Right lobe of liver (tissue), 4 donors: ENCODE data around the gene CTAG2.

Experiments
- CTCF ChIP-seq, 4 donors: fragments of 200-600 bp in 3 of 4; fragments of 450-650 bp in 1 of 4; IDR thresholded peaks; one replicate each; pipeline versions ENCODE4 v1.5.1 to v1.8.0; 2016 to 2022; ENCODE audit warnings: antibody characterized with exemption in 4 of 4, mild to moderate bottlenecking in 2 of 4
- POLR2A ChIP-seq: fragments of 450-650 bp; IDR thresholded peaks from one replicate; pipeline ENCODE4 v1.6.1; 2017; ENCODE audit warnings: antibody characterized with exemption, mild to moderate bottlenecking
- donor health status: DM: no; HTN: no; CAD: no.
- donor health status: DM: no; HTN: no; CAD: no.
- donor health status: DM: no; HTN: yes; CAD: no.

- no peak for TF ChIP-seq CTCF (IDR thresholded peaks at IDR 0.05)
- TF ChIP-seq POLR2A: no peak
Measured at GRCh38 chrX:154661170-154661569, 7.8 kb upstream of the CTAG2 start.
